CD4-positive, CD25-positive, alpha-beta regulatory T cell (primary cell): ENCODE results near the gene STEAP2. TPM values are rescaled to one million over a fixed set of nuclear protein-coding genes. Genes with fewer than 3 reads are reported as not detected.

Experiments
- ATAC-seq, 2 donors: fragments of 150-1000 bp; cut with Tn5 transposase; one replicate each; pipeline ENCODE4 v1.10.0; 2021; ENCODE audit warnings: low read depth in 2 of 2, moderate number of reproducible peaks in 2 of 2, moderate library complexity in 1 of 2
- DNase-seq, 3 donors: peaks; one replicate each; pipeline versions ENCODE4 v3.0.0 to v3.0.0-alpha.2; 2012 to 2022; ENCODE audit warnings: mixed read lengths in 1 of 3
- H3K27ac ChIP-seq: one replicate; pipeline ENCODE4 v1.7.0; 2013; ENCODE audit warnings: mild to moderate bottlenecking, low read length; ENCODE audit not compliant: insufficient read depth, poor library complexity, severe bottlenecking
- H3K27me3 ChIP-seq: one replicate; pipeline ENCODE4 v1.7.0; 2013; ENCODE audit warnings: low read length; ENCODE audit not compliant: control insufficient read depth, insufficient read depth
- H3K36me3 ChIP-seq: one replicate; pipeline ENCODE4 v1.7.0; 2013; ENCODE audit warnings: mild to moderate bottlenecking, low read length, moderate library complexity; ENCODE audit not compliant: control insufficient read depth, insufficient read depth
- H3K4me1 ChIP-seq: 2 replicates; pipeline ENCODE4 v1.7.0; 2013; ENCODE audit warnings: mild to moderate bottlenecking, low read length; ENCODE audit not compliant: insufficient read depth, control insufficient read depth, poor library complexity, severe bottlenecking
- H3K4me3 ChIP-seq: one replicate; pipeline ENCODE4 v1.7.0; 2013; ENCODE audit warnings: low read depth, mild to moderate bottlenecking, low read length, moderate library complexity
- H3K9me3 ChIP-seq, 2 experiments: 1 replicate in 1 of 2; 2 replicates in 1 of 2; pipeline ENCODE4 v1.7.0; 2013; ENCODE audit warnings: low read length in 2 of 2, mild to moderate bottlenecking in 1 of 2, moderate library complexity in 1 of 2; ENCODE audit not compliant: control insufficient read depth in 2 of 2
- H3K27ac Mint-ChIP-seq, 3 donors: one replicate each; pipeline ENCODE4 v1.8.0; 2020 to 2022; ENCODE audit warnings: mild to moderate bottlenecking in 3 of 3, mixed read lengths in 3 of 3, moderate library complexity in 2 of 3
- H3K27me3 Mint-ChIP-seq: one replicate; pipeline ENCODE4 v1.8.0; 2022; ENCODE audit warnings: mild to moderate bottlenecking, mixed read lengths
- H3K36me3 Mint-ChIP-seq: one replicate; pipeline ENCODE4 v1.8.0; 2020; ENCODE audit warnings: mixed read lengths
- H3K4me1 Mint-ChIP-seq, 4 donors: one replicate each; pipeline ENCODE4 v1.8.0; 2020 to 2022; ENCODE audit warnings: mixed read lengths in 4 of 4, mild to moderate bottlenecking in 1 of 4
- H3K4me3 Mint-ChIP-seq, 4 donors: one replicate each; pipeline ENCODE4 v1.8.0; 2020 to 2022; ENCODE audit warnings: mild to moderate bottlenecking in 4 of 4, mixed read lengths in 4 of 4, moderate library complexity in 3 of 4
- H3K9me3 Mint-ChIP-seq, 7 donors: one replicate each; pipeline ENCODE4 v1.8.0; 2020 to 2022; ENCODE audit warnings: mixed read lengths in 7 of 7, mild to moderate bottlenecking in 3 of 7, moderate library complexity in 2 of 7
- polyA plus RNA-seq, 4 donors: library from polyadenylated mRNA; unstranded; fragments of 300-500 nt; fragmentation: Illumina TruSeq; gene quantifications; one replicate each; pipeline ENCODE4 v1.2.3, GENCODE V29; 2021
- total RNA-seq: library from RNA; stranded (reverse); gene quantifications from one replicate; pipeline ENCODE4 v1.2.3, GENCODE V29; 2022

The STEAP2 gene
- total and polyA plus RNA-seq, 5 donors from 2014 or later, result not detected

- no peak overlapping the region for H3K27ac Mint-ChIP-seq
- no peaks in the 10 kb centered on the region for H3K4me1 Mint-ChIP-seq
- no peaks in the 10 kb centered on the region for H3K36me3 ChIP-seq
- H3K9me3 Mint-ChIP-seq, result peaks cover 0 to 2% (median 0%) of the 10 kb centered on the region in 7 donors
- peaks cover 7% of the 10 kb centered on the region for H3K27me3 Mint-ChIP-seq
- no peak overlapping the region for H3K4me3 ChIP-seq
- no peaks in the 10 kb centered on the region for H3K4me1 ChIP-seq
- ATAC-seq, result no peak
- no peak overlapping the region for H3K4me3 Mint-ChIP-seq
- no peaks in the 10 kb centered on the region for H3K9me3 ChIP-seq
- no peak for DNase-seq
- H3K27me3 ChIP-seq, result peaks cover 2% of the 10 kb centered on the region
- H3K36me3 Mint-ChIP-seq, result no peaks in the 10 kb centered on the region
- no peak overlapping the region for H3K27ac ChIP-seq
Measured at GRCh38 chr7:90266808-90267207, 55.3 kb downstream of the STEAP2 start.

GRCh38 chr7:90267263-90267858, 55.8 kb downstream of the STEAP2 start:
- Mint-ChIP-seq H3K4me3 (no peak overlapping the region), H3K27me3 (peaks cover 7% of the 10 kb centered on the region), H3K36me3 (no peaks in the 10 kb centered on the region), H3K27ac (no peak overlapping the region), H3K9me3 (peaks cover 0 to 2% (median 0%) of the 10 kb centered on the region in 7 donors), H3K4me1 (no peaks in the 10 kb centered on the region)
- H3K27ac ChIP-seq, result no peak overlapping the region
- ATAC-seq (no peak), DNase-seq (no peak)
- H3K9me3 ChIP-seq, result no peaks in the 10 kb centered on the region
- H3K4me3 ChIP-seq, result no peak overlapping the region
- peaks cover 3% of the 10 kb centered on the region for H3K27me3 ChIP-seq
- no peaks in the 10 kb centered on the region for H3K4me1 ChIP-seq
- no peaks in the 10 kb centered on the region for H3K36me3 ChIP-seq

GRCh38 chr7:90269163-90269562, 57.6 kb downstream of the STEAP2 start:
- H3K9me3 Mint-ChIP-seq, result peaks cover 0 to 2% (median 0%) of the 10 kb centered on the region in 7 donors
- ATAC-seq, result no peak
- peaks cover 5% of the 10 kb centered on the region for H3K27me3 ChIP-seq
- no peak for DNase-seq
- no peak overlapping the region for H3K27ac Mint-ChIP-seq
- no peaks in the 10 kb centered on the region for H3K4me1 ChIP-seq
- H3K4me3 ChIP-seq, result no peak overlapping the region
- H3K4me3 Mint-ChIP-seq, result no peak overlapping the region
- no peaks in the 10 kb centered on the region for H3K36me3 Mint-ChIP-seq
- H3K36me3 ChIP-seq, result no peaks in the 10 kb centered on the region
- peaks cover 7% of the 10 kb centered on the region for H3K27me3 Mint-ChIP-seq
- H3K27ac ChIP-seq, result no peak overlapping the region
- no peaks in the 10 kb centered on the region for H3K4me1 Mint-ChIP-seq
- H3K9me3 ChIP-seq, result no peaks in the 10 kb centered on the region

GRCh38 chr7:90270431-90271178, 59.1 kb downstream of the STEAP2 start:
- Mint-ChIP-seq H3K36me3 (no peaks in the 10 kb centered on the region), H3K4me1 (no peaks in the 10 kb centered on the region), H3K27ac (no peak overlapping the region), H3K9me3 (peaks cover 0 to 2% (median 0%) of the 10 kb centered on the region in 7 donors), H3K4me3 (no peak overlapping the region), H3K27me3 (peaks cover 7% of the 10 kb centered on the region)
- ATAC-seq (no peak), DNase-seq (no peak)
- H3K27me3 ChIP-seq, result peaks cover 5% of the 10 kb centered on the region
- H3K4me1 ChIP-seq, result no peaks in the 10 kb centered on the region
- H3K36me3 ChIP-seq, result no peaks in the 10 kb centered on the region
- no peaks in the 10 kb centered on the region for H3K9me3 ChIP-seq
- H3K27ac ChIP-seq, result no peak overlapping the region
- no peak overlapping the region for H3K4me3 ChIP-seq

- peaks cover 0 to 2% (median 0%) of the 10 kb centered on the region in 7 donors for H3K9me3 Mint-ChIP-seq
- H3K27me3 ChIP-seq, result peaks cover 5% of the 10 kb centered on the region
- no peak overlapping the region for H3K27ac Mint-ChIP-seq
- ATAC-seq (no peak), DNase-seq (no peak)
- H3K9me3 ChIP-seq, result no peaks in the 10 kb centered on the region
- no peak overlapping the region for H3K4me3 ChIP-seq
- H3K4me3 Mint-ChIP-seq, result no peak overlapping the region
- H3K36me3 Mint-ChIP-seq, result no peaks in the 10 kb centered on the region
- H3K4me1 Mint-ChIP-seq, result no peaks in the 10 kb centered on the region
- H3K27me3 Mint-ChIP-seq, result peaks cover 7% of the 10 kb centered on the region
- no peaks in the 10 kb centered on the region for H3K4me1 ChIP-seq
- H3K36me3 ChIP-seq, result no peaks in the 10 kb centered on the region
- no peak overlapping the region for H3K27ac ChIP-seq
Measured at GRCh38 chr7:90271753-90272152, 60.2 kb downstream of the STEAP2 start.

GRCh38 chr7:90272242-90272641, 60.7 kb downstream of the STEAP2 start:
- H3K4me3 ChIP-seq, result no peak overlapping the region
- DNase-seq (no peak), ATAC-seq (no peak)
- Mint-ChIP-seq H3K27me3 (peaks cover 7% of the 10 kb centered on the region), H3K4me3 (no peak overlapping the region), H3K27ac (no peak overlapping the region), H3K9me3 (peaks cover 0 to 2% (median 0%) of the 10 kb centered on the region in 7 donors), H3K4me1 (no peaks in the 10 kb centered on the region), H3K36me3 (no peaks in the 10 kb centered on the region)
- no peaks in the 10 kb centered on the region for H3K9me3 ChIP-seq
- no peaks in the 10 kb centered on the region for H3K4me1 ChIP-seq
- no peaks in the 10 kb centered on the region for H3K36me3 ChIP-seq
- H3K27me3 ChIP-seq, result peaks cover 4% of the 10 kb centered on the region
- no peak overlapping the region for H3K27ac ChIP-seq

GRCh38 chr7:90274161-90274560, 62.6 kb downstream of the STEAP2 start:
- Histone ChIP-seq H3K27me3 (peaks cover 4% of the 10 kb centered on the region), H3K9me3 (no peaks in the 10 kb centered on the region), H3K4me1 (no peaks in the 10 kb centered on the region), H3K36me3 (no peaks in the 10 kb centered on the region), H3K4me3 (no peak overlapping the region), H3K27ac (no peak overlapping the region)
- peaks cover 7% of the 10 kb centered on the region for H3K27me3 Mint-ChIP-seq
- H3K9me3 Mint-ChIP-seq, result peaks cover 0 to 1% (median 0%) of the 10 kb centered on the region in 7 donors
- no peaks in the 10 kb centered on the region for H3K36me3 Mint-ChIP-seq
- H3K4me3 Mint-ChIP-seq, result no peak overlapping the region
- no peak for ATAC-seq
- H3K27ac Mint-ChIP-seq, result no peak overlapping the region
- no peak for DNase-seq
- no peaks in the 10 kb centered on the region for H3K4me1 Mint-ChIP-seq
